Epithelial cell of proximal tubule (primary cell): ENCODE results near the gene UBE2E1. TPM values are rescaled to one million over a fixed set of nuclear protein-coding genes. Genes with fewer than 3 reads are reported as not detected.
"Not testable (repeated sequence)": the region's sequence is repeated elsewhere in the genome, so short reads cannot be mapped to it uniquely, and the experiment has no call there.

Experiments used
- DNase-seq: peaks from one replicate; pipeline ENCODE4 v3.0.0-alpha.2; 2011; ENCODE audit warnings: low read depth
- H3K4me3 ChIP-seq: 2 replicates; pipeline ENCODE4 v1.5.1; 2011; ENCODE audit warnings: low read depth, mild to moderate bottlenecking, low read length
- total RNA-seq: library from RNA; depleted of rRNA; stranded (reverse); fragments of >200 nt; gene quantifications from 2 replicates; pipeline ENCODE4 v1.2.3, GENCODE V29; 2015
- TF ChIP-seq, protein P1 (sequence below): conservative IDR thresholded peaks from 2 replicates; pipeline ENCODE4 v1.5.1; 2012; ENCODE audit warnings: low read depth, mild to moderate bottlenecking, low read length

UBE2E1 gene
- total RNA-seq, 1 donor from 2014 or later = 76.7 TPM

DNA sequence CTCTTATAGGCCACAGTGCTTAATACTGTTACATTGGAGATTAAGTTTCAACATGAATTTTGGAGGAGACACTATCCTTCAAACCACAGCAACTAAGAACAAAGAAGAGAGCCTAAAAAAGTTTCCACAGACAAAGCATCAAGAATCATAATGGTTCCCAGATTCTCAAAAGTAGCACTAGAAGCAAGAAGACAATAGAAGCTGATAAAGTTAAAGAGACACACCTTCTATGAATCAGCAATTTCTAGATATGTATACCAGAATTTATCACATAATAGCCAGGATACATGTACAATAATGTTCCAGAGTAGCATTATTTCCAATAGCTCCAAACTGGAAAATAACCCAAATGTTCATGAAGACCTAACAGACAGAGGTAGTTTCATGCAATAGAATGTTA lies 98.8 kb downstream of the UBE2E1 start:
- TF ChIP-seq, protein P1, sequence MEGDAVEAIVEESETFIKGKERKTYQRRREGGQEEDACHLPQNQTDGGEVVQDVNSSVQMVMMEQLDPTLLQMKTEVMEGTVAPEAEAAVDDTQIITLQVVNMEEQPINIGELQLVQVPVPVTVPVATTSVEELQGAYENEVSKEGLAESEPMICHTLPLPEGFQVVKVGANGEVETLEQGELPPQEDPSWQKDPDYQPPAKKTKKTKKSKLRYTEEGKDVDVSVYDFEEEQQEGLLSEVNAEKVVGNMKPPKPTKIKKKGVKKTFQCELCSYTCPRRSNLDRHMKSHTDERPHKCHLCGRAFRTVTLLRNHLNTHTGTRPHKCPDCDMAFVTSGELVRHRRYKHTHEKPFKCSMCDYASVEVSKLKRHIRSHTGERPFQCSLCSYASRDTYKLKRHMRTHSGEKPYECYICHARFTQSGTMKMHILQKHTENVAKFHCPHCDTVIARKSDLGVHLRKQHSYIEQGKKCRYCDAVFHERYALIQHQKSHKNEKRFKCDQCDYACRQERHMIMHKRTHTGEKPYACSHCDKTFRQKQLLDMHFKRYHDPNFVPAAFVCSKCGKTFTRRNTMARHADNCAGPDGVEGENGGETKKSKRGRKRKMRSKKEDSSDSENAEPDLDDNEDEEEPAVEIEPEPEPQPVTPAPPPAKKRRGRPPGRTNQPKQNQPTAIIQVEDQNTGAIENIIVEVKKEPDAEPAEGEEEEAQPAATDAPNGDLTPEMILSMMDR = no peak

DNA sequence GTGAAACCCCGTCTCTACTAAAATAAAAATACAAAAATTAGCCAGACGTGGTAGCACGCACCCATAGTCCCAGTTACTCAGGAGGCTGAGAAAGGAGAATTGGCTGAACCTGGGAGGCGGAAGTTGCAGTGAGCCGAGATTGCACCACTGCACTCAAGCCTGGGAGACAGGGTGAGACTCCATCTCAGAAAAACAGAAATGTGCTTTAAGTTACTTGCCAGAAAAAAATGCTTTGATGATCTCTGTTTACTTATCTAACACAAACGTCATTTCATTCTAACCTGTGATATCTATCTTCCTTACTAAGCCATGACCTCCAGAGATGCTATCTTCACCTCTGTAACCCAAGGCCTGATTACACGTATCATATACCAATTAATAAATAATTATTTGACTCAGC lies 103.6 kb downstream of the UBE2E1 start:
- DNase-seq = no peak
- no peak overlapping the region for H3K4me3 ChIP-seq
- TF ChIP-seq, protein P1 = no peak

More for the DNA sequence above, 98.8 kb downstream of the UBE2E1 start:
- H3K4me3 ChIP-seq = no peak overlapping the region
- no peak for DNase-seq

DNA sequence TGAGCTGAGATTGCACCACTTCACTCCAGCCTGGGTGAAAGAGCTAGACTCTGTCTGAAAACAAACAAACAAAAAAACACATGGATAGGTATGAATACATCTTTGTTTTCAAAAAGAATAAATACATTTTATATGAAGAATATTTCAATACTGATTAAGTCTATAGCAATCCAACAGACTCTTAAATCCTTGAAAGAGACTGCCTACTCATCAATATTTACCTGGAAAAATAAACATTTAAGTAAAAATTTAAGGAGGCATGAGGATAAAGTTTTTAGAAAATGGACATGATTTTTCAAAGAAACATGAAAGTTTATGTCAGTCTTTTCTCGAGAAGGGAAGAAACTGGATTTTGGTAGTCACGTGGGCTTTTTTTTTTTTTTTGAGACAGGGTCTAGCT lies 105.6 kb downstream of the UBE2E1 start:
- TF ChIP-seq, protein P1 = no peak
- no peak for DNase-seq
- H3K4me3 ChIP-seq = no peak overlapping the region

DNA sequence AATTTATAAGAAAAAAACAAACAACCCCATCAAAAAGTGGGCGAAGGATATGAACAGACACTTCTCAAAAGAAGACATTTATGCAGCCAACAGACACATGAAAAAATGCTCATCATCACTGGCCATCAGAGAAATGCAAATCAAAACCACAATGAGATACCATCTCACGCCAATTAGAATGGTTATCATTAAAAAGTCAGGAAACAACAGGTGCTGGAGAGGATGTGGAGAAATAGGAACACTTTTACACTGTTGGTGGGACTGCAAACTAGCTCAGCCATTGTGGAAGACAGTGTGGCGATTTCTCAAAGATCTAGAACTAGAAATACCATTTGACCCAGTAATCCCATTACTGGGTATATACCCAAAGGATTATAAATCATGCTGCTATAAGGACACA lies 106.6 kb downstream of the UBE2E1 start:
- H3K4me3 ChIP-seq, DNase-seq: not testable (repeated sequence)

DNA sequence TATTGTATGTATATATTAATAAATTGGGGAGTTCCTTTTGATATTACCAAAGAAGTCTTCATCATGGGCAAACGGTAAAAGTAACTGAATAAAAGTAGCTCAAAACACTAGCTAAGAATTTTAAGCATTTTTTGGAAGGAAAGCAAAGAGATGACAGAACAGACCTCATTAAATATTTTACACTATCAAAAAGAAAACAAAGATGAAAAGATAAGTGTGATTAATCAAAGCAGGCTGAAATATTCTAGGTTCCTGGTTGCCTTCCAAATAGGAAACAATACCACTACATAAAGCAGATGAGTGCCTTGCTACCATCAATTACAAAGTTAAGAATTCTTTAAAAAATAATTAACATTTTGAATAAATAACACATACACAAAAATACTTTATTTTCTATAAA lies 107.4 kb downstream of the UBE2E1 start:
- H3K4me3 ChIP-seq = no peak overlapping the region
- no peak for DNase-seq
- TF ChIP-seq, protein P1 = no peak

DNA sequence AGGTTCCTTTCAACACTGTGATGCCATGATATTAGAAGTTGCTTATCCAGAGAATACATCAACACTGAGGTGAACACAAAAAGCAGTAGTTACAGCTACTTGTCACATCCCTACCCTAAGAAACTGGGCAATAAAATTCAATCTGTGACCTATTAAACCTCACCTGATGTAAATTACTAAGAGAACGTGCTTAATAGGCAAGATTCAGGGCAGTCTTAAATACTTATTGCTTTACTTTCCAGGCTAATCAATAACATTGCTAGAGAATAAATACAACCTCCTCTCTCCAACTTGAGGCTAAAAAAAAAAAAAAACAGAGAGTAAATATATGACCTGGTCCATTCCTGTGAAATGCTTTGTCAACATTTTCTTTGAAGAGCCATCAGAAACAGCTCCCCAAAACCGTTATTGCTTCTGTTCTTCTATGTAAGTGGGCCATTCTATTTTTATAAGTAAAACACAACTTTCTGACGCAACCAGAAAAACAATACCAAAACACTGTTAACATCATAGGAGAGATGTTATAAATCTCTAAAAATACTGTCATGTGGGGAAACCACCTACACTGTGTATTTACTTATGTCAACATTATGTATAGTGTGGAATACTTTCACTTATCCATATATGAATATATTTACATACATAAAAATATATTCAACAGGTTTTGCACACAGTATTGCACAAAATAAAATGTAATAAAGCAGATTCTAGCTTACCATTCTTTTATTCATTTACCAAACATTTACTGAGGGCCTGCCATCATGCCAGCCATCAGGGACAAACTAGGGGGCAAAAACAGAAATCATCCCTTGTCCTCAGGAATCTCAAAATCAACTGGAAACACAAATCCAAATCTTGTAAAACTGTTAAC lies 108.4 kb downstream of the UBE2E1 start:
- H3K4me3 ChIP-seq = no peak overlapping the region
- no peak for DNase-seq
- TF ChIP-seq, protein P1 = no peak

DNA sequence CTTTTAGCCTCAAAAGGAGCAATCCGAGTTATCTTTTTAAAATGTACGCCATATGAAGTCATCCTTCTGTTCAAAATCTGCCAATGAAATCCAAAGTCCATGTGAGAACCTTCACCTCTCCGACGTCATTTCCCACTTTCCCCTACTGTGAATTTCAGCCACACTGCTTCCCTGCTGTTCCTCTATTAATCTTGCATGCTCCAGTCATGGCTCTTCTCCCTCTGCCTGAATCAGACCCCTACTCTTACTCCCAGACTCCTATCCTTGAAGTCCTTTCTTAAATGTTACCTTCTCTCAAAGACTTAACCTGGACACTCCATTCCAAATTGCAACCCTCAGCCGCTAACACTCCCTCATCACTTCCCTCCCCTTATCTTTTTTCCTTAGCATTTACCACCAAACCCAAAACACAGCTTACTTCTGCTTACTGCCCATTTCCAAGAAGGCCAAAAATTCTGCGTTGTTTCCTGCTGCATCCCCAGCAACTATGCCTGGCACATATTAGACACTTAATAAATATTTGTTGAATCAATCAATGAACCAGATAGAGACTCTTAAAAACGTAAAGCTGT lies 109.9 kb downstream of the UBE2E1 start:
- H3K4me3 ChIP-seq = peak overlapping the region; percentile 95
- TF ChIP-seq, protein P1 = no peak
- DNase-seq = no peak
